Liver (tissue), 9 donors: ENCODE measurements around the gene DAAM1. TPM values are rescaled to one million over a fixed set of nuclear protein-coding genes. Genes with fewer than 3 reads are reported as not detected.

Experiments used
- DNase-seq: peaks from one replicate; pipeline ENCODE4 v3.0.0-alpha.2; 2017; ENCODE audit warnings: low spot score
- H3K27ac ChIP-seq, 2 donors: one replicate each; pipeline ENCODE4 v1.7.0; 2013; ENCODE audit warnings: inconsistent platforms in 2 of 2, low read length in 2 of 2, control low read depth in 1 of 2, low read depth in 1 of 2, mild to moderate bottlenecking in 1 of 2
- H3K27me3 ChIP-seq, 4 donors: one replicate each; pipeline versions ENCODE4 v1.6.1 to v1.7.0; 2013; ENCODE audit warnings: low read length in 3 of 4, inconsistent platforms in 1 of 4, mild to moderate bottlenecking in 1 of 4, moderate library complexity in 1 of 4; ENCODE audit not compliant: control insufficient read depth in 4 of 4, insufficient read depth in 4 of 4
- H3K36me3 ChIP-seq, 4 donors: one replicate each; pipeline versions ENCODE4 v1.6.1 to v1.7.0; 2013; ENCODE audit warnings: low read length in 3 of 4, mild to moderate bottlenecking in 3 of 4, low read depth in 1 of 4, moderate library complexity in 1 of 4; ENCODE audit not compliant: control insufficient read depth in 4 of 4, insufficient read depth in 3 of 4
- H3K4me1 ChIP-seq, 4 donors: one replicate each; pipeline versions ENCODE4 v1.6.1 to v1.7.0; 2013; ENCODE audit warnings: low read length in 3 of 4, mild to moderate bottlenecking in 3 of 4, moderate library complexity in 1 of 4; ENCODE audit not compliant: control insufficient read depth in 4 of 4, insufficient read depth in 4 of 4
- H3K4me3 ChIP-seq, 3 donors: one replicate each; pipeline versions ENCODE4 v1.6.1 to v1.7.0; 2013; ENCODE audit warnings: low read length in 3 of 3, control low read depth in 1 of 3, low read depth in 1 of 3, mild to moderate bottlenecking in 1 of 3
- H3K9ac ChIP-seq, 2 donors: one replicate each; pipeline ENCODE4 v1.7.0; 2013; ENCODE audit warnings: low read length in 2 of 2, mild to moderate bottlenecking in 2 of 2, moderate library complexity in 2 of 2, control low read depth in 1 of 2, low read depth in 1 of 2
- H3K9me3 ChIP-seq, 4 donors: one replicate each; pipeline versions ENCODE4 v1.6.1 to v1.7.0; 2013; ENCODE audit warnings: low read length in 3 of 4; ENCODE audit not compliant: control insufficient read depth in 4 of 4
- EGR1 ChIP-seq, 2 donors: IDR thresholded peaks; 2 replicates each; pipeline ENCODE4 v1.6.1; 2016 to 2018; ENCODE audit warnings: antibody characterized with exemption in 2 of 2, low read depth in 2 of 2
- FOXA1 ChIP-seq: IDR thresholded peaks from 2 replicates; pipeline ENCODE4 v1.6.1; 2016; ENCODE audit warnings: antibody characterized with exemption
- FOXA2 ChIP-seq: IDR thresholded peaks from 2 replicates; pipeline ENCODE4 v1.6.1; 2016; ENCODE audit warnings: antibody characterized with exemption
- GABPA ChIP-seq, 2 donors: IDR thresholded peaks in 1 of 2; conservative IDR thresholded peaks in 1 of 2; 2 replicates each; pipeline ENCODE4 v1.6.1; 2016; ENCODE audit warnings: antibody characterized with exemption in 2 of 2, mild to moderate bottlenecking in 1 of 2, moderate library complexity in 1 of 2
- HNF4A ChIP-seq, 2 donors: conservative IDR thresholded peaks; 2 replicates each; pipeline ENCODE4 v1.6.1; 2016; ENCODE audit warnings: antibody characterized with exemption in 2 of 2, mild to moderate bottlenecking in 2 of 2
- HNF4G ChIP-seq: IDR thresholded peaks from 2 replicates; pipeline ENCODE4 v1.6.1; 2016; ENCODE audit warnings: antibody characterized with exemption
- JUND ChIP-seq, 2 donors: IDR thresholded peaks; 2 replicates each; pipeline ENCODE4 v1.6.1; 2016; ENCODE audit warnings: antibody characterized with exemption in 2 of 2
- MAX ChIP-seq: IDR thresholded peaks from 2 replicates; pipeline ENCODE4 v1.6.1; 2016; ENCODE audit warnings: antibody characterized with exemption
- NR2F2 ChIP-seq: IDR thresholded peaks from 2 replicates; pipeline ENCODE4 v1.6.1; 2016; ENCODE audit warnings: antibody characterized with exemption
- RAD21 ChIP-seq, 2 donors: IDR thresholded peaks; 2 replicates each; pipeline ENCODE4 v1.6.1; 2016; ENCODE audit warnings: antibody characterized with exemption in 2 of 2, mild to moderate bottlenecking in 2 of 2
- RXRA ChIP-seq, 2 donors: IDR thresholded peaks; 2 replicates each; pipeline ENCODE4 v1.6.1; 2017 to 2018; ENCODE audit warnings: antibody characterized with exemption in 2 of 2, mild to moderate bottlenecking in 1 of 2
- SP1 ChIP-seq: IDR thresholded peaks from 2 replicates; pipeline ENCODE4 v1.6.1; 2018; ENCODE audit warnings: antibody characterized with exemption, mild to moderate bottlenecking
- TAF1 ChIP-seq: conservative IDR thresholded peaks from 2 replicates; pipeline ENCODE4 v1.6.1; 2016; ENCODE audit warnings: antibody characterized with exemption, mild to moderate bottlenecking
- YY1 ChIP-seq: IDR thresholded peaks from 2 replicates; pipeline ENCODE4 v1.6.1; 2016; ENCODE audit warnings: antibody characterized with exemption, mild to moderate bottlenecking
- ZBTB33 ChIP-seq: IDR thresholded peaks from 2 replicates; pipeline ENCODE4 v1.6.1; 2016; ENCODE audit warnings: antibody characterized with exemption
- WGBS: extraction: QIAGEN DNeasy Blood & Tissue Kit; methylation state at CpG from one replicate; pipeline ENCODE4 v1.1.7; 2013; 5-methylcytosine and 5-hydroxymethylcytosine counted together
- polyA plus RNA-seq, 2 donors: library from polyadenylated mRNA; stranded (reverse) in 1 of 2; unstranded in 1 of 2; fragments of 200-250 nt in 1 of 2; fragments of >200 nt in 1 of 2; fragmentation: Nextera tagmentation in 1 of 2; extraction: Ambion mirVana in 1 of 2; gene quantifications; one replicate each; pipeline versions ENCODE4 v1.2.1 to v1.2.3, GENCODE V29; 2013 to 2015
- total RNA-seq, 2 donors: library from RNA; depleted of rRNA; stranded (reverse); fragments of >200 nt; gene quantifications; one replicate each; pipeline ENCODE4 v1.2.3, GENCODE V29; 2014
- TF ChIP-seq, protein P1 (sequence below): fragments of 150-350 bp; IDR thresholded peaks from 2 replicates; pipeline ENCODE4 v1.5.1; 2017; ENCODE audit warnings: improper control_type of control experiment, low read depth, low read length; ENCODE audit not compliant: missing input control
- TF ChIP-seq, protein P2 (sequence below): IDR thresholded peaks from 2 replicates; pipeline ENCODE4 v1.6.1; 2016; ENCODE audit warnings: antibody characterized with exemption, mild to moderate bottlenecking
- TF ChIP-seq, protein P3 (sequence below): IDR thresholded peaks from 2 replicates; pipeline ENCODE4 v1.6.1; 2016; ENCODE audit warnings: antibody characterized with exemption
- donor health status: healthy.
- donor health status: healthy.
- donor health status: healthy.
- donor health status: healthy.
- donor health status: healthy.

The DAAM1 gene
- total and polyA plus RNA-seq, 4 donors: 9.5 to 28.4 (median 18.5) TPM

- TF ChIP-seq, protein P1, sequence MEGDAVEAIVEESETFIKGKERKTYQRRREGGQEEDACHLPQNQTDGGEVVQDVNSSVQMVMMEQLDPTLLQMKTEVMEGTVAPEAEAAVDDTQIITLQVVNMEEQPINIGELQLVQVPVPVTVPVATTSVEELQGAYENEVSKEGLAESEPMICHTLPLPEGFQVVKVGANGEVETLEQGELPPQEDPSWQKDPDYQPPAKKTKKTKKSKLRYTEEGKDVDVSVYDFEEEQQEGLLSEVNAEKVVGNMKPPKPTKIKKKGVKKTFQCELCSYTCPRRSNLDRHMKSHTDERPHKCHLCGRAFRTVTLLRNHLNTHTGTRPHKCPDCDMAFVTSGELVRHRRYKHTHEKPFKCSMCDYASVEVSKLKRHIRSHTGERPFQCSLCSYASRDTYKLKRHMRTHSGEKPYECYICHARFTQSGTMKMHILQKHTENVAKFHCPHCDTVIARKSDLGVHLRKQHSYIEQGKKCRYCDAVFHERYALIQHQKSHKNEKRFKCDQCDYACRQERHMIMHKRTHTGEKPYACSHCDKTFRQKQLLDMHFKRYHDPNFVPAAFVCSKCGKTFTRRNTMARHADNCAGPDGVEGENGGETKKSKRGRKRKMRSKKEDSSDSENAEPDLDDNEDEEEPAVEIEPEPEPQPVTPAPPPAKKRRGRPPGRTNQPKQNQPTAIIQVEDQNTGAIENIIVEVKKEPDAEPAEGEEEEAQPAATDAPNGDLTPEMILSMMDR: no peak
- TF ChIP-seq ZBTB33 (no peak), EGR1 (IDR thresholded peaks at IDR 0.05; ENCODE audit: low read depth in 2 of 2) (no peak), GABPA (IDR thresholded peaks at IDR 0.05 in 1 of 2, conservative IDR thresholded peaks at IDR 0.05 in 1 of 2) (no peak), FOXA1 (no peak), RXRA (IDR thresholded peaks at IDR 0.05) (no peak), MAX (no peak), HNF4A (conservative IDR thresholded peaks at IDR 0.05) (no peak), NR2F2 (no peak), RAD21 (IDR thresholded peaks at IDR 0.05) (no peak), SP1 (no peak), YY1 (no peak), HNF4G (no peak), JUND (IDR thresholded peaks at IDR 0.05) (no peak), FOXA2 (no peak), TAF1 (no peak)
- TF ChIP-seq, protein P2, sequence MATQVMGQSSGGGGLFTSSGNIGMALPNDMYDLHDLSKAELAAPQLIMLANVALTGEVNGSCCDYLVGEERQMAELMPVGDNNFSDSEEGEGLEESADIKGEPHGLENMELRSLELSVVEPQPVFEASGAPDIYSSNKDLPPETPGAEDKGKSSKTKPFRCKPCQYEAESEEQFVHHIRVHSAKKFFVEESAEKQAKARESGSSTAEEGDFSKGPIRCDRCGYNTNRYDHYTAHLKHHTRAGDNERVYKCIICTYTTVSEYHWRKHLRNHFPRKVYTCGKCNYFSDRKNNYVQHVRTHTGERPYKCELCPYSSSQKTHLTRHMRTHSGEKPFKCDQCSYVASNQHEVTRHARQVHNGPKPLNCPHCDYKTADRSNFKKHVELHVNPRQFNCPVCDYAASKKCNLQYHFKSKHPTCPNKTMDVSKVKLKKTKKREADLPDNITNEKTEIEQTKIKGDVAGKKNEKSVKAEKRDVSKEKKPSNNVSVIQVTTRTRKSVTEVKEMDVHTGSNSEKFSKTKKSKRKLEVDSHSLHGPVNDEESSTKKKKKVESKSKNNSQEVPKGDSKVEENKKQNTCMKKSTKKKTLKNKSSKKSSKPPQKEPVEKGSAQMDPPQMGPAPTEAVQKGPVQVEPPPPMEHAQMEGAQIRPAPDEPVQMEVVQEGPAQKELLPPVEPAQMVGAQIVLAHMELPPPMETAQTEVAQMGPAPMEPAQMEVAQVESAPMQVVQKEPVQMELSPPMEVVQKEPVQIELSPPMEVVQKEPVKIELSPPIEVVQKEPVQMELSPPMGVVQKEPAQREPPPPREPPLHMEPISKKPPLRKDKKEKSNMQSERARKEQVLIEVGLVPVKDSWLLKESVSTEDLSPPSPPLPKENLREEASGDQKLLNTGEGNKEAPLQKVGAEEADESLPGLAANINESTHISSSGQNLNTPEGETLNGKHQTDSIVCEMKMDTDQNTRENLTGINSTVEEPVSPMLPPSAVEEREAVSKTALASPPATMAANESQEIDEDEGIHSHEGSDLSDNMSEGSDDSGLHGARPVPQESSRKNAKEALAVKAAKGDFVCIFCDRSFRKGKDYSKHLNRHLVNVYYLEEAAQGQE: no peak
- TF ChIP-seq, protein P3, sequence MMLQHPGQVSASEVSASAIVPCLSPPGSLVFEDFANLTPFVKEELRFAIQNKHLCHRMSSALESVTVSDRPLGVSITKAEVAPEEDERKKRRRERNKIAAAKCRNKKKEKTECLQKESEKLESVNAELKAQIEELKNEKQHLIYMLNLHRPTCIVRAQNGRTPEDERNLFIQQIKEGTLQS: no peak
- Histone ChIP-seq H3K9ac (no peak overlapping the region), H3K36me3 (peaks cover 2 to 42% (median 21%) of the 10 kb centered on the region in 4 donors), H3K4me3 (no peak overlapping the region), H3K27me3 (no peaks in the 10 kb centered on the region), H3K9me3 (no peaks in the 10 kb centered on the region), H3K4me1 (peaks cover 0 to 5% (median 1%) of the 10 kb centered on the region in 4 donors), H3K27ac (no peak overlapping the region)
- WGBS: 91% methylated on average over 3 of the region's 3 CpGs
- no peak for DNase-seq
Observed at GRCh38 chr14:59355091-59355490, 166.6 kb downstream of the DAAM1 start.
